Type B pancreatic cell (in vitro differentiated cells): ENCODE measurements around the gene MTF2. TPM values are rescaled to one million over a fixed set of nuclear protein-coding genes. Genes with fewer than 3 reads are reported as not detected.

Experiments used
- DNase-seq: peaks from one replicate; pipeline ENCODE4 v3.0.0; 2021; ENCODE audit warnings: mixed read lengths; ENCODE audit not compliant: unreplicated experiment; ENCODE audit errors: extremely low spot score
- H3K27ac Mint-ChIP-seq: 2 replicates; pipeline ENCODE4 v1.8.0; 2021; ENCODE audit warnings: mild to moderate bottlenecking, mixed read lengths
- H3K27me3 Mint-ChIP-seq: 2 replicates; pipeline ENCODE4 v1.8.0; 2021; ENCODE audit warnings: mixed read lengths
- H3K36me3 Mint-ChIP-seq: 2 replicates; pipeline ENCODE4 v1.8.0; 2021; ENCODE audit warnings: mixed read lengths
- H3K4me1 Mint-ChIP-seq: one replicate; pipeline ENCODE4 v1.8.0; 2021; ENCODE audit warnings: mixed read lengths; ENCODE audit not compliant: unreplicated experiment
- H3K4me3 Mint-ChIP-seq: 2 replicates; pipeline ENCODE4 v1.8.0; 2021; ENCODE audit warnings: mild to moderate bottlenecking, mixed read lengths
- H3K9me3 Mint-ChIP-seq: 2 replicates; pipeline ENCODE4 v1.8.0; 2021; ENCODE audit warnings: mixed read lengths
- CTCF ChIP-seq: fragments of 200-600 bp; sonication (generic); conservative IDR thresholded peaks from 2 replicates; pipeline ENCODE4 v1.5.0; 2021; ENCODE audit warnings: antibody characterized with exemption, mild to moderate bottlenecking
- total RNA-seq: library from RNA; stranded (reverse); gene quantifications from 2 replicates; pipeline ENCODE4 v1.2.1, GENCODE V29; 2021; ENCODE audit warnings: low replicate concordance

The MTF2 gene
- total RNA-seq, 1 donor from 2014 or later, result 67.8 TPM

DNA sequence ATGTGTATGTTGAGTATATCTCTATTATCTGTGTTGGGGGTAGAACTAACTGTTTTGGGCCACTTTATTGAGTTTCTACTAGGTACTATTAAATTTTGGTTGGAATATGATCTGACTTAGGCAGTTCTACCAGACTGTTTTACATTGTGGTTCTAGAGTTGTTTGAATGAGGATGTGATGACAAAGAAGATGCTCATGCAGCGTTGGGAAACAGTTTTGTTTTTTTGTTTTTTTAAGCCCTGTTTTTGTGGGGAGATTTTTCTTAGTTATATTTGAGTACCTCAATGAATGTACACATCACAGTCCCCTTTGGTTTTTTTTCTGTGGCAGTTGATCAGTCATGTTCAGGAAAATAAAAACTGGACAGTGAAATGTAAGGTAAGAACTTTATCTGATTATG lies 61.0 kb downstream of the MTF2 start:
- no peak for DNase-seq

DNA sequence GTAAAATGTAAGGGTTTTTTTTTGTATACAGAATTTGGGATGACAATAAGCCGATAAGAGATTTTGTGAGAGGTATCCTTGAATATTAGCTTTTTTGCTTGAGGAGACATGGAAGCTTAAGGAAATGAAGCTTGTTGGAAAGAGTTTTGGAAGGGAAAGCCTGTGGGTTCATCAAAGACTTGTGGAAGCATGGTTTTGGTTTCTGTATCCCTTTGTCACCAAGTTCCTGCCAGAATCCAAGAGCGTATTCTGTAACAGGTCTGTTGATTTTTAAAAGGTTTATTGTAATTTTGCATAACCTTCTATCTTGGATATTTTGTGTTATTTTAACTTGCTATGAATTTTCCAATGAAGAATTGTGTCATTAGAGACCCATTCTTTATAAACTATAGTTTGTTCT lies 63.1 kb downstream of the MTF2 start:
- Mint-ChIP-seq H3K4me3 (no peak overlapping the region), H3K27ac (no peak overlapping the region), H3K9me3 (no peaks in the 10 kb centered on the region), H3K27me3 (no peaks in the 10 kb centered on the region), H3K36me3 (peaks cover 27% of the 10 kb centered on the region), H3K4me1 (no peaks in the 10 kb centered on the region)
- DNase-seq, result no peak
- no peak for TF ChIP-seq CTCF

More for the DNA sequence above, 61.0 kb downstream of the MTF2 start:
- Mint-ChIP-seq H3K27me3 (no peaks in the 10 kb centered on the region), H3K9me3 (no peaks in the 10 kb centered on the region), H3K27ac (no peak overlapping the region), H3K4me1 (no peaks in the 10 kb centered on the region), H3K36me3 (peaks cover 29% of the 10 kb centered on the region), H3K4me3 (no peak overlapping the region)
- no peak for TF ChIP-seq CTCF

DNA sequence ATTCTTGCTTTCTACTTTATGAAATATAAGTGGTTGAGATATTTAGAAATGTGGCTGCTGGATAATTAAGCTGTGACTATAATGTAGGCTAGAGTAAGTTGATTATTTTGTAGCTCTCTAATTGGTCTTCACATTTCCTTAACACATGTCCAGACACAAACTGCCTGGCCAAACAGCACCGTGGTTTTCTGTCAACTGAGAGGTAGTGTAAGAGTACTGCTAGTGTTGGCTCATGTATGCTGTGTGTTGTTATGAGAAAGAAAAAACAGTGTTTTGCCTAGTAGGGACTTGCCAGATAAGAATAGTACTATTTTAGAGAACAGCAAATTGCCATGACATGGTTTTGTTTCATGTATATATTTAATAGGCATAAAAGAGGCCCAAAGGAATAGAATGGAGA lies 64.1 kb downstream of the MTF2 start:
- Mint-ChIP-seq H3K27ac (no peak overlapping the region), H3K27me3 (no peaks in the 10 kb centered on the region), H3K4me1 (no peaks in the 10 kb centered on the region), H3K36me3 (peaks cover 31% of the 10 kb centered on the region), H3K9me3 (no peaks in the 10 kb centered on the region), H3K4me3 (no peak overlapping the region)
- no peak for TF ChIP-seq CTCF
- no peak for DNase-seq

- Mint-ChIP-seq H3K4me3 (no peak overlapping the region), H3K9me3 (no peaks in the 10 kb centered on the region), H3K4me1 (no peaks in the 10 kb centered on the region), H3K27me3 (no peaks in the 10 kb centered on the region), H3K36me3 (peaks cover 27% of the 10 kb centered on the region), H3K27ac (no peak overlapping the region)
- no peak for TF ChIP-seq CTCF
- no peak for DNase-seq
Observed at GRCh38 chr1:93143769-93144168, 64.7 kb downstream of the MTF2 start.

GRCh38 chr1:93148001-93148400 lies 68.9 kb downstream of the MTF2 start:
- no peaks in the 10 kb centered on the region for H3K27me3 Mint-ChIP-seq
- no peak overlapping the region for H3K27ac Mint-ChIP-seq
- TF ChIP-seq CTCF, result no peak
- no peaks in the 10 kb centered on the region for H3K9me3 Mint-ChIP-seq
- peaks cover 20% of the 10 kb centered on the region for H3K36me3 Mint-ChIP-seq
- DNase-seq, result no peak
- no peaks in the 10 kb centered on the region for H3K4me1 Mint-ChIP-seq
- no peak overlapping the region for H3K4me3 Mint-ChIP-seq

DNA sequence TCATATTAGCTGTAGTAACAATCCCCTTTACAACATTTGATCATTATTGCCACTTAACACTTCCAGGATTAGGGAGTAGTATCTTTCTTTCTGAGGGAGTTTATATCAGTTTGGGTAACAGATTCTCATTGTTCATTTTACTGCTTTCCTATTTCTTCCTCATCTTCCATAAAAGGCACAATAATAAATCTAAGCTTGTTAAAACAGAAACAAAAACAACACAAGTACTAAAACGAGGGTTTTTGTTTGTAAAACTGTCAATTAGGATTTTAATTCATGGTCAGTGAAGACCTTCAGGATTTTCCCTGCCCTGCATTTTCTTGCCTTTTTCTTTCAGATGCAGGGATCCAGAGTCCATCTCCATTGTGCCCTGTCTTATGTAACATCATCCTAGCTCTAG lies 71.6 kb downstream of the MTF2 start:
- Mint-ChIP-seq H3K9me3 (no peaks in the 10 kb centered on the region), H3K4me3 (no peak overlapping the region), H3K36me3 (peaks cover 23% of the 10 kb centered on the region), H3K4me1 (no peaks in the 10 kb centered on the region), H3K27ac (no peak overlapping the region), H3K27me3 (no peaks in the 10 kb centered on the region)
- no peak for DNase-seq
- TF ChIP-seq CTCF, result no peak
